Neural crest cell (in vitro differentiated cells): ENCODE results near the gene CHTF8. TPM values are rescaled to one million over a fixed set of nuclear protein-coding genes. Genes with fewer than 3 reads are reported as not detected.
"Not testable (repeated sequence)": the region's sequence is repeated elsewhere in the genome, so short reads cannot be mapped to it uniquely, and the experiment has no call there.

ENCODE experiments used
- DNase-seq: peaks from one replicate; pipeline ENCODE4 v3.0.0; 2021; ENCODE audit warnings: low read depth, mixed read lengths, low spot score
- H3K27ac Mint-ChIP-seq: one replicate; pipeline ENCODE4 v1.8.0; 2021; ENCODE audit warnings: mild to moderate bottlenecking, mixed read lengths; ENCODE audit not compliant: unreplicated experiment
- H3K27me3 Mint-ChIP-seq: 2 replicates; pipeline ENCODE4 v1.8.0; 2021; ENCODE audit warnings: low read depth, mild to moderate bottlenecking, mixed read lengths
- H3K36me3 Mint-ChIP-seq: 2 replicates; pipeline ENCODE4 v1.8.0; 2021; ENCODE audit warnings: low read depth, mild to moderate bottlenecking, mixed read lengths
- H3K4me1 Mint-ChIP-seq: 2 replicates; pipeline ENCODE4 v1.8.0; 2021; ENCODE audit warnings: mixed read lengths
- H3K4me3 Mint-ChIP-seq: one replicate; pipeline ENCODE4 v1.8.0; 2021; ENCODE audit warnings: mild to moderate bottlenecking, mixed read lengths
- H3K9me3 Mint-ChIP-seq: 2 replicates; pipeline ENCODE4 v1.8.0; 2021; ENCODE audit warnings: mixed read lengths
- total RNA-seq: library from RNA; stranded (reverse); gene quantifications from 2 replicates; pipeline ENCODE4 v1.2.1, GENCODE V29; 2021
- TF ChIP-seq, protein P1 (sequence below): fragments of 200-600 bp; sonication (generic); conservative IDR thresholded peaks from 2 replicates; pipeline ENCODE4 v1.5.0; 2021; ENCODE audit warnings: antibody characterized with exemption, mild to moderate bottlenecking

Gene CHTF8
- total RNA-seq, 1 donor from 2014 or later, result 139 TPM

DNA sequence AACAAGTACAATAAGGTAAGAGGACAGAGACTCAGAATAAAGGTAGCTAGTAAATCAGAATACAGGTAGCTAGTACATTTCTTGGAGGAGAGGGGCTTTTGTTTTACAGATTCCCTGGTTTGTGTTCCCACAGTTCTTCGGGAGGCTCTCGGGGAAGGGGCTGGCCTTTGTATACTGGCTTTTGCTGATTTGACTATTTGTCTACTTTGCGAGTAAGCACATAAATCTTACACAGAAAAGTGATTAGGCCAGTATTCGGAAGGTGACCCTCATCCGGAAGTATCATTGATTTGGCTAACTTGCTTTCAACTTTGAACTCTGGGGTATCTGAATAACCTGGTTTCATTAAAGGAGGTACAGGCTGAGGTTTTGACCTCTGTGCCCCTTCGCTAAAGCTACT, 33.2 kb upstream of the CHTF8 start:
- Mint-ChIP-seq H3K9me3 (no peaks in the 10 kb centered on the region), H3K27ac (no peak overlapping the region), H3K4me3 (no peak overlapping the region), H3K4me1 (peaks cover 18% of the 10 kb centered on the region), H3K27me3 (no peaks in the 10 kb centered on the region), H3K36me3 (peaks cover 8% of the 10 kb centered on the region)
- TF ChIP-seq, protein P1, sequence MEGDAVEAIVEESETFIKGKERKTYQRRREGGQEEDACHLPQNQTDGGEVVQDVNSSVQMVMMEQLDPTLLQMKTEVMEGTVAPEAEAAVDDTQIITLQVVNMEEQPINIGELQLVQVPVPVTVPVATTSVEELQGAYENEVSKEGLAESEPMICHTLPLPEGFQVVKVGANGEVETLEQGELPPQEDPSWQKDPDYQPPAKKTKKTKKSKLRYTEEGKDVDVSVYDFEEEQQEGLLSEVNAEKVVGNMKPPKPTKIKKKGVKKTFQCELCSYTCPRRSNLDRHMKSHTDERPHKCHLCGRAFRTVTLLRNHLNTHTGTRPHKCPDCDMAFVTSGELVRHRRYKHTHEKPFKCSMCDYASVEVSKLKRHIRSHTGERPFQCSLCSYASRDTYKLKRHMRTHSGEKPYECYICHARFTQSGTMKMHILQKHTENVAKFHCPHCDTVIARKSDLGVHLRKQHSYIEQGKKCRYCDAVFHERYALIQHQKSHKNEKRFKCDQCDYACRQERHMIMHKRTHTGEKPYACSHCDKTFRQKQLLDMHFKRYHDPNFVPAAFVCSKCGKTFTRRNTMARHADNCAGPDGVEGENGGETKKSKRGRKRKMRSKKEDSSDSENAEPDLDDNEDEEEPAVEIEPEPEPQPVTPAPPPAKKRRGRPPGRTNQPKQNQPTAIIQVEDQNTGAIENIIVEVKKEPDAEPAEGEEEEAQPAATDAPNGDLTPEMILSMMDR, result no peak
- DNase-seq, result no peak

DNA sequence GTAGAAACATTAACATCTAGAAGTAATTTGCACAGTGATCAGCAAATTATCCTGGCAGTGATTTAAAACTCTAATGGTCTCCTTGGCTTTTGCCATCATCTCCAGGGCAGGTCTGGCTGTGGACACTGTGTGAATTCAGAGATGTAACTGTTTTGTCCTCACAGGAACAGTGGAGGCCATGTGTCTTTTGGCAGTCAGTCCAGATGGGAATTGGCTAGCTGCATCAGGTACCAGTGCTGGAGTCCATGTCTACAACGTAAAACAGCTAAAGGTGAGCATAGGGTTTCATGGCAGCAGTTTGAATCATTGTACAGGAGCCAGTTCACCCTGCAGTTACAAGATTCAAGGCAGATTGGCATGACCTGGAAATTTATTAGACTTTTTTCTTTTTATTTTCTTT, 27.8 kb upstream of the CHTF8 start:
- DNase-seq, result no peak
- no peak overlapping the region for H3K4me3 Mint-ChIP-seq
- H3K27me3 Mint-ChIP-seq, result no peaks in the 10 kb centered on the region
- TF ChIP-seq, protein P1, result no peak
- peaks cover 19% of the 10 kb centered on the region for H3K36me3 Mint-ChIP-seq
- H3K27ac Mint-ChIP-seq, result no peak overlapping the region
- no peaks in the 10 kb centered on the region for H3K9me3 Mint-ChIP-seq
- no peaks in the 10 kb centered on the region for H3K4me1 Mint-ChIP-seq

DNA sequence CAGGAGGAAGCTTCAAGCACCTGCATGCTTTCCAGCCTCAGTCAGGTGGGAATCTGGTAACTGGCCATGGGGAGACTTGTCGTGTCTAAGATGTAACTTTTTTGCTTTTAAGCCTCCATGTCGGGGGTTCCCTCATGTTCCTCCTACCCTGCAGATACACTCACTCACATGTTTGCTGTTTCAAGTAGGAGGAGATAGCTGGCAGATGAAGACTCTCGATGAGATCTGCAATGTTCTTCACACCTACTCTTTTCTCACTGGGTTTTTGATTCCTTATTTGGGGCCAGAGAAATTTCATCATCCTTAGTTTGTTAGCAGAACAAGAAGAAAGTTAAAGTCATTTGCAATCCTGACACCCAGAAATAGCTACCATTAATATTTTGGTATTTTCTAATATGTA, 24.8 kb upstream of the CHTF8 start:
- H3K27me3 Mint-ChIP-seq, result no peaks in the 10 kb centered on the region
- H3K36me3 Mint-ChIP-seq, result peaks cover 23% of the 10 kb centered on the region
- TF ChIP-seq, protein P1, result no peak
- no peak for DNase-seq
- H3K27ac Mint-ChIP-seq, result no peak overlapping the region
- H3K4me3 Mint-ChIP-seq, result no peak overlapping the region
- no peaks in the 10 kb centered on the region for H3K9me3 Mint-ChIP-seq
- no peaks in the 10 kb centered on the region for H3K4me1 Mint-ChIP-seq

DNA sequence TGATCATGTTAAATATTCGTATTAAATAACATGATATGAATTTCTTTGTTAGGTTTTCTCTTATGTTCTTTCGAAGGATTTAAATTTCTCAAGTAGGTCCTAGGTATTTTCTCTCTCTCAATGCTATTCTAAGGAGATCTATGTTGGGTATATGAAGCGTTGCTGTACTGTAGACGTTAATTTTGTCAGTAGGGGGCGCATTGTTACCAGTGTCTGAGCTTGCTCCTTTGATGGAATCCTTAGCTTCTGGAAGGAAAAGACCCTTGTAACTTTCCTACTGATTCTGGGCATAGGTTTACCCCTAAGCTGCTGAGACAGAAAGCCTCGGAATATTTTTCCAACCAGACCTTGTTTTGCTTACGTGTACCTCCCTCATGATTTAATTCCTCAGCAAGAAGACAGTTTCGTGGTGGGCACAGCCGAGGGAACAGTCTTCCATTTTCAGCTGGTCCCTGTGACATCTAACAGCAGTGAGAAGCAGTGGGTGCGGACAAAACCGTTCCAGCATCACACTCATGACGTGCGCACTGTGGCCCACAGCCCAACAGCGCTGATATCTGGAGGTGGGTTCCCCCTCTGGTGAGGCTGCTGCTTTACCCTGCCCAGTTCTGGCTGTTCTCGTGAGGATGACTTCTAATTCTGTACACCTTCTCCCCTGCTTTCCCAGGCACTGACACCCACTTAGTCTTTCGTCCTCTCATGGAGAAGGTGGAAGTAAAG, 17.9 kb upstream of the CHTF8 start:
- Mint-ChIP-seq H3K27ac (no peak overlapping the region), H3K4me3 (no peak overlapping the region), H3K9me3 (no peaks in the 10 kb centered on the region), H3K27me3 (no peaks in the 10 kb centered on the region), H3K4me1 (no peaks in the 10 kb centered on the region), H3K36me3 (peaks cover 14% of the 10 kb centered on the region)
- TF ChIP-seq, protein P1, result peak; percentile 88
- peak; percentile 53 for DNase-seq

DNA sequence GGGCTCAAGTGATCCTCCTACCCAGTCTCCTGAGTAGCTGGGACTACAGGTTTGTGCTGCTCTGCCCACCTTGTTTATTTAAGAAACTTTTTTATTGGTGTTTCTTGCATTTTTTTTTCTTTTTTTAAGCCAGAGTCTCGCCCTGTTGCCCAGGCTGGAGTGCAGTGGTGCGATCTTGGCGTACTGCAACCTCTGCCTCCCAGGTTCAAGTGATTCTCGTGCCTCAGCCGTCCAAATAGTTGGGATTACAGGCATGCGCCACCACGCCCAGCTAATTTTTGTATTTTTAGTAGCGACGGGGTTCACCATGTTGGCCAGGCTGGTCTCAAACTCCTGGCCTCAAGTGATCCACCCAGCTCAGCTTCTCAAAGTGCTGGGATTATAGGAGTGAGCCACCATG, 17.2 kb upstream of the CHTF8 start:
- H3K36me3 Mint-ChIP-seq, result peaks cover 13% of the 10 kb centered on the region

DNA sequence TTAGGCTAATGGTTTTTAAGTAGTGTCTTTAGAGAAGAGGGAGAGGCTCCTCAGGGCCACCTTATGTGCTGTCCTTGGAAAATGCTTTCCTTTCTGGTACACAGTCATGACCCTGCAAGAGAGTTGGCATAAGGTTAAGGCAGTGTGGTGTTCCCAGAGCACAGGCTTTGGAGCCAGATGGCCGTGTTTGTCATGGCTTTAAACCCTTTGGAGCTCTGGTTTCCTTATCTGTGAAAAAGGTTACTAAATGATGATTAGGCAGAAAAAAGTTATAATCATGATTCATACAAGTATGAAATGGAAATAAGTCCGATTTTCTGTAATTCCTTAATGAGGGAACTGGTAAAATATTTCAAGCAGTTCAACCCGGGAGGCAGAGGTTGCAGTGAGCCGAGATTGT, 13.3 kb upstream of the CHTF8 start:
- Mint-ChIP-seq H3K9me3 (no peaks in the 10 kb centered on the region), H3K27ac (no peak overlapping the region), H3K4me1 (no peaks in the 10 kb centered on the region), H3K36me3 (peaks cover 19% of the 10 kb centered on the region), H3K4me3 (no peak overlapping the region), H3K27me3 (no peaks in the 10 kb centered on the region)
- no peak for DNase-seq
- TF ChIP-seq, protein P1, result no peak

More for the DNA sequence above, 17.2 kb upstream of the CHTF8 start:
- not testable (repeated sequence) for H3K4me3 Mint-ChIP-seq, DNase-seq, H3K27me3 Mint-ChIP-seq, H3K4me1 Mint-ChIP-seq, H3K27ac Mint-ChIP-seq, H3K9me3 Mint-ChIP-seq
